ENCODE measurements around the gene ATG4C. TPM values are rescaled to one million over a fixed set of nuclear protein-coding genes. Genes with fewer than 3 reads are reported as not detected.

The ATG4C gene
- polyA plus RNA-seq, 1 donor (not counting 4 experiments of a cell fraction or from before 2014, with no cell fraction given): 9.1 TPM

DNA sequence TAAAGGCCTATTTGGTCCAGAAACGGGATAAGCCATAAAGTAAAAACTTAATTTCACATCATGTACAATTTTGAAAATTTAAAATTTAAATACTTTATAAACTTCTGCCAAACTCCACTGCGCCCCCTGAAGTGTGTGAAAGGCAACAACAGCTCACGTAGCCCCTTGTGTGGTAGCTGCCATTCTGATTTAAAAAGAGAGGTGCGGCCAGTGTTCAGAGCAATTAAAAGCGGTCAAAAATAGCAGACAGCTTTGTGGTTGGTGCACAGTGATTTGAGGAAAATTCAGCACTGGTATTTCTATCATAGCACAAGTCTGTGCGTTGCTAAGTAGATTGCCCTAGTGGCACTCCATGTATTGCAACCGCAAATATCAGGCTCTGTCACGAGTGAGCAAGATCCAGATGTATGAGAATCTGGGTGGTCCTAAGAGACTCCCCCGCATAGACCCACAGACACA is 122.5 kb downstream of the ATG4C start:
- H3K4me3 ChIP-seq (ENCODE audit: control insufficient read depth in 2 of 3, extremely low read depth in 1 of 3, insufficient read depth in 2 of 3, low read depth in 1 of 3, low read length in 3 of 3): no peak overlapping the region
- dilution Hi-C loops (cut with MboI; ENCODE audit: extremely low pct_ligation_motif_present, low sequenced_read_pairs): no loop called here
- FAIRE-seq: no peak
- H3K9me1 ChIP-seq (ENCODE audit: control insufficient read depth, extremely low read depth, insufficient read depth, low read length): no peaks in the 10 kb centered on the region
- H3K4me1 ChIP-seq (ENCODE audit: control insufficient read depth, extremely low read depth, insufficient read depth, low read length): no peaks in the 10 kb centered on the region
- no peak overlapping the region for H3K9ac ChIP-seq (ENCODE audit: control insufficient read depth, extremely low read depth, insufficient read depth, low read length)
- DNase-seq (ENCODE audit: low read depth, low spot score): no peak
- no peak for TF ChIP-seq EZH2 (IDR thresholded peaks at IDR 0.05; ENCODE audit: low read length)
- TF ChIP-seq, protein P1, sequence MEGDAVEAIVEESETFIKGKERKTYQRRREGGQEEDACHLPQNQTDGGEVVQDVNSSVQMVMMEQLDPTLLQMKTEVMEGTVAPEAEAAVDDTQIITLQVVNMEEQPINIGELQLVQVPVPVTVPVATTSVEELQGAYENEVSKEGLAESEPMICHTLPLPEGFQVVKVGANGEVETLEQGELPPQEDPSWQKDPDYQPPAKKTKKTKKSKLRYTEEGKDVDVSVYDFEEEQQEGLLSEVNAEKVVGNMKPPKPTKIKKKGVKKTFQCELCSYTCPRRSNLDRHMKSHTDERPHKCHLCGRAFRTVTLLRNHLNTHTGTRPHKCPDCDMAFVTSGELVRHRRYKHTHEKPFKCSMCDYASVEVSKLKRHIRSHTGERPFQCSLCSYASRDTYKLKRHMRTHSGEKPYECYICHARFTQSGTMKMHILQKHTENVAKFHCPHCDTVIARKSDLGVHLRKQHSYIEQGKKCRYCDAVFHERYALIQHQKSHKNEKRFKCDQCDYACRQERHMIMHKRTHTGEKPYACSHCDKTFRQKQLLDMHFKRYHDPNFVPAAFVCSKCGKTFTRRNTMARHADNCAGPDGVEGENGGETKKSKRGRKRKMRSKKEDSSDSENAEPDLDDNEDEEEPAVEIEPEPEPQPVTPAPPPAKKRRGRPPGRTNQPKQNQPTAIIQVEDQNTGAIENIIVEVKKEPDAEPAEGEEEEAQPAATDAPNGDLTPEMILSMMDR (optimal IDR thresholded peaks at IDR 0.05 in 1 of 3, IDR thresholded peaks at IDR 0.05 in 1 of 3, conservative IDR thresholded peaks at IDR 0.05 in 1 of 3; ENCODE audit: extremely low read depth in 1 of 3, insufficient read depth in 2 of 3, low read length in 3 of 3): peak in 2 of 3 experiments; percentile 21 to 38
- H2AFZ ChIP-seq (ENCODE audit: control insufficient read depth, low read length): no peak overlapping the region
- no peak overlapping the region for H3K27ac ChIP-seq (ENCODE audit: control insufficient read depth, insufficient read depth, low read length)
- no peaks in the 10 kb centered on the region for H4K20me1 ChIP-seq (ENCODE audit: control insufficient read depth, extremely low read depth, insufficient read depth, low read length)
- H3K79me2 ChIP-seq (ENCODE audit: control insufficient read depth, insufficient read depth, low read length): no peaks in the 10 kb centered on the region
- H3K27me3 ChIP-seq (ENCODE audit: control insufficient read depth, extremely low read depth, insufficient read depth, low read length): peaks cover under 1% of the 10 kb centered on the region
- H3K36me3 ChIP-seq (ENCODE audit: control insufficient read depth in 2 of 2, extremely low read depth in 1 of 2, insufficient read depth in 2 of 2, low read length in 2 of 2): no peaks in the 10 kb centered on the region
- H3K9me3 ChIP-seq (ENCODE audit: control insufficient read depth, low read depth, low read length): no peaks in the 10 kb centered on the region
- H3K4me2 ChIP-seq (ENCODE audit: control insufficient read depth, extremely low read depth, insufficient read depth, low read depth, low read length): no peak overlapping the region

- Histone ChIP-seq H3K9ac (ENCODE audit: control insufficient read depth, extremely low read depth, insufficient read depth, low read length) (no peak overlapping the region), H3K79me2 (ENCODE audit: control insufficient read depth, insufficient read depth, low read length) (no peaks in the 10 kb centered on the region), H2AFZ (ENCODE audit: control insufficient read depth, low read length) (no peak overlapping the region), H3K4me3 (ENCODE audit: control insufficient read depth in 2 of 3, extremely low read depth in 1 of 3, insufficient read depth in 2 of 3, low read depth in 1 of 3, low read length in 3 of 3) (no peak overlapping the region), H3K27me3 (ENCODE audit: control insufficient read depth, extremely low read depth, insufficient read depth, low read length) (no peaks in the 10 kb centered on the region), H3K4me2 (ENCODE audit: control insufficient read depth, extremely low read depth, insufficient read depth, low read depth, low read length) (no peak overlapping the region), H3K4me1 (ENCODE audit: control insufficient read depth, extremely low read depth, insufficient read depth, low read length) (no peaks in the 10 kb centered on the region), H3K9me1 (ENCODE audit: control insufficient read depth, extremely low read depth, insufficient read depth, low read length) (no peaks in the 10 kb centered on the region), H3K9me3 (ENCODE audit: control insufficient read depth, low read depth, low read length) (no peaks in the 10 kb centered on the region), H3K27ac (ENCODE audit: control insufficient read depth, insufficient read depth, low read length) (no peak overlapping the region), H4K20me1 (ENCODE audit: control insufficient read depth, extremely low read depth, insufficient read depth, low read length) (no peaks in the 10 kb centered on the region), H3K36me3 (ENCODE audit: control insufficient read depth in 2 of 2, extremely low read depth in 1 of 2, insufficient read depth in 2 of 2, low read length in 2 of 2) (no peaks in the 10 kb centered on the region)
- FAIRE-seq (no peak), DNase-seq (ENCODE audit: low read depth, low spot score) (no peak)
- TF ChIP-seq, protein P1 (optimal IDR thresholded peaks at IDR 0.05 in 1 of 3, IDR thresholded peaks at IDR 0.05 in 1 of 3, conservative IDR thresholded peaks at IDR 0.05 in 1 of 3; ENCODE audit: extremely low read depth in 1 of 3, insufficient read depth in 2 of 3, low read length in 3 of 3): no peak
- TF ChIP-seq EZH2 (IDR thresholded peaks at IDR 0.05; ENCODE audit: low read length): no peak
- dilution Hi-C loops (cut with MboI; ENCODE audit: extremely low pct_ligation_motif_present, low sequenced_read_pairs): no loop called here
These were observed 124.3 kb downstream of the ATG4C start for GRCh38 chr1:62908168-62908695.

Measured in keratinocyte (primary cell).